ENCODE data around the gene NIPBL.
A peak's percentile ranks its signal among the peaks of the same experiment; 100 is the strongest.
"Not testable (repeated sequence)": the region's sequence is repeated elsewhere in the genome, so short reads cannot be mapped to it uniquely, and the experiment has no call there.

The NIPBL gene

GRCh38 chr5:37090781-37091180, 214.2 kb downstream of the NIPBL start:
- no peak for DNase-seq (ENCODE audit: low read depth in 2 of 2)

DNA sequence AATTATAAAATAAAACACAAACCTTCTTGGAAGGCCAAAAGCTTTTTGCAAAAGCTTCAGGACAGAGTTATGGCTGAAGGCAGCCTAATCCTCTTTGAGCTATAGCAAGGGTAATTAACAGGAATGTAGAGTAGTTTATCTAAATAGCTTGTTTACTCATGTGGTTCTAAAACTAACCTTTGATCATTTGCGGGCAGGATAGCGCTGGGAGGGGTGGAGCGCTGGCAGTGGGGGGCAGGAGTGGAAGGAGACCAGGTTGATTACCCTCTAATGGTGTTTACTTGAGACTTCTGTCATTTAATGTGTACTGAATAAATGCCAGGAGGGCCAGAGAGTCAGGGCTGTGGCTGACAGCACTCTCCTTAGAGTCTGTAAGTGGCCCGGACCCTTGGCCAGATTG, 217.2 kb downstream of the NIPBL start:
- DNase-seq (ENCODE audit: low read depth in 2 of 2): not testable (repeated sequence)

- not testable (repeated sequence) for DNase-seq (ENCODE audit: low read depth in 2 of 2)
These were observed 222.7 kb downstream of the NIPBL start for GRCh38 chr5:37099267-37099666.

GRCh38 chr5:37103302-37103701, 226.7 kb downstream of the NIPBL start:
- DNase-seq (ENCODE audit: low read depth in 2 of 2): no peak

- no peak for DNase-seq (ENCODE audit: low read depth in 2 of 2)
These were observed 232.8 kb downstream of the NIPBL start for GRCh38 chr5:37109338-37109737.

GRCh38 chr5:37110135-37110534, 233.6 kb downstream of the NIPBL start:
- no peak for DNase-seq (ENCODE audit: low read depth in 2 of 2)

GRCh38 chr5:37111426-37112382, 235.1 kb downstream of the NIPBL start:
- DNase-seq (ENCODE audit: low read depth in 2 of 2): peak in 1 of 2 donors; percentile 3

DNA sequence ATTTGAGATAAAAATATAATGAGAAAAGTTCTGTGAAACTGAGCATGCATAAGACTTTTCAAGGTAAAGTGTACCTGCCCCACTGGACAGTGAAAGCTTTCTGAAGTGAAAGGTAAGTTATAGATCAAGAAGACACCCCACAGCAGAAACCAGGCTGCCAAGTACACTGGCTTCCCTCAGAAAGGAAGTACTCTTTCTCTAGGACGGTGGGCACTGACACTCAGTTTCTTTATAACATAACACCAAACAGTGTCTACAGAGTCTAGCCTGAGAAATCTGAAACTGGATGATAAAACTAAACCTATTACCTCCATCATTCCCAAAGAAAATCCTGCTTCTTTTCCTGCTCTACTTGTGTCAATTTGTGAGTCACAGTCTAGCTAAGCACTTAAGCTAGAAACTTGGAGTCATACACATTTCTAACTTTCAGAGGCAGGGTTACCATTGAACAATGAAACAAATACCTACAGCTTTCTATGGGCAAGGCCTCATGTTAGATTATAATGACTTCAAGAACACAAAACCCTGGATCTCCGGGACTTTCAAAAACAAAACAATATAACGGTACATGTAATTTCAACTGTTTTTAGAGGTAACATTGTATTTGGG, 235.9 kb downstream of the NIPBL start:
- no peak for DNase-seq (ENCODE audit: low read depth in 2 of 2)

Measured in stimulated activated CD8-positive, alpha-beta memory T cell treated with anti-CD3 and anti-CD28 coated beads, Interleukin-7, amount 100 ng/mL, for 4 hours (primary cell).